ENCODE measurements around the gene GPSM3.
A peak's percentile ranks its signal among the peaks of the same experiment; 100 is the strongest.

DNA sequence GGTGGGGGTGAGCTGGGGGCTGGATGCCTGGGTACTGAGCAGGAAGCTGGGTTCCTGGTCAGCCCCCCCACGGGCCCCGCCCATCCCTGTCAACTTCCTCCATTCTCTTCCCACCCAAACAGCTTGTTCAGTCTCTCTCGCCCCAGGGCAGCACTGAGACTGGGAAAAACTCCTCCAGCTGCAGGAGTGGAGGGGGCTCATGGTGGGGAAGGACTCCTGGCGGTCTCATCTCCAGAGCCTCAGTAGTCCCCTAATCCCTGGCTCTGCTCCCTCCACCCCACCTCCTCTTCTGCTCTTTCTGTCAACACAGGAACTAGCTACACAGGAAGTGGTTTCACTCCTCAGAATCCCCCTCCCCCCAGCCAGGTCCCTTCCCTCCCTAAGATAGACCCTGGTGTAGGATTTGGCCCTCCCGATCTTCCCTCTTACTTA lies at the start of gene GPSM3:
- TF ChIP-seq CTCF (IDR thresholded peaks at IDR 0.05; ENCODE audit: extremely low read depth in 1 of 2, insufficient read depth in 1 of 2, low read depth in 1 of 2, low read length in 2 of 2): no peak
- peak; percentile 62 for TF ChIP-seq POLR2A (IDR thresholded peaks at IDR 0.05; ENCODE audit: low read depth, low read length)
